ENCODE measurements around the gene ABTB2. TPM values are rescaled to one million over a fixed set of nuclear protein-coding genes. Genes with fewer than 3 reads are reported as not detected.

The ABTB2 gene
- total RNA-seq, 6 experiments from 2014 or later = 6.0 to 14.9 (median 10.0) TPM

DNA sequence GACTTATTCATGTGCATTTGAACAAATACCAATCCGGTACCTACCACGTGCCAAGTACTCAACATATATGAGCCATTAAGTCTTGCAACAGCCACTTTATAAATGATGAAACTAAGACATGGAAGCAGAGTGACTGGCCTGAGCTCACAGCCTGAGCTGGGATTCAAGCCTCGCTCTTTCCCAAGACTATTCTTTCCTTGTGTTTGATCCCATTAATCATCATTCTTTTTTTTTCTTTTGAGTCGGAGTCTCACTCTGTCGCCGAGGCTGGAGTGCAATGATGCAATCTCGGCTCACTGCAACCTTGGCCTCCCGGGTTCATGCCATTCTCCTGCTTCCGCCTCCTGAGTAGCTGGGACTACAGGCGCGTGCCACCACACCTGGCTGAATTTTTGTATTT is 119.3 kb downstream of the ABTB2 start:
- Histone ChIP-seq H3K27ac (no peak overlapping the region), H3K27me3 (no peaks in the 10 kb centered on the region), H3K9me3 (no peaks in the 10 kb centered on the region), H3K36me3 (no peaks in the 10 kb centered on the region), H3K4me1 (peaks cover 0 to 4% (median 2%) of the 10 kb centered on the region in 4 donors), H3K4me3 (no peak overlapping the region)
- ATAC-seq (no peak), DNase-seq (no peak)
- intact Hi-C loops (cut with DNase I) = no loop called here
- WGBS (ENCODE audit: insufficient coverage, low coverage, low lambda C conversion rate, missing lambda C conversion rate) = 79% methylated on average over 10 of the region's 11 CpGs
- TF ChIP-seq POLR2A (IDR thresholded peaks at IDR 0.05) (no peak), CTCF (IDR thresholded peaks at IDR 0.05) (no peak)

DNA sequence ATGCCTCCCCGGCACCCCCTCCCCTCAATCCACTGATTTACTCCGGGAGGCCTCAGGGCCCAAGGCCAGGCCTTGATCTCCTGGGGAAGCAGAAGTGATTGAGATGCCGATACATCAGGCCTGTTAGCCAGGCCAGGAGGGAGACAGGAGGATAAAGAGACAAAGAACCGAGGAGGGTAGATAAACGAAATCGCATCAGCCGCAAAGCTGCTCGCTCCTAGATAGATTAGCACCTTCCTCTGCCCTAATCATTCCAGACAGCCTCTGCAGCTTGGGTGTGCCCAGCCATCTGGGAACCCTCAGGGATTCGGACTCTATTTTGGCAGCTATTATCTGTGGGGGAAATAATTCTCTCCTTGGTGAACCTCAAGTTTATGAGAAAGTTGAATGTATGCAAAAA is 121.2 kb downstream of the ABTB2 start:
- 88% methylated on average over 6 of the region's 9 CpGs for WGBS (ENCODE audit: insufficient coverage, low coverage, low lambda C conversion rate, missing lambda C conversion rate)
- TF ChIP-seq CTCF (IDR thresholded peaks at IDR 0.05) = no peak
- no peaks in the 10 kb centered on the region for H3K27me3 ChIP-seq
- H3K36me3 ChIP-seq = no peaks in the 10 kb centered on the region
- ATAC-seq (no peak), DNase-seq (no peak)
- no peaks in the 10 kb centered on the region for H3K9me3 ChIP-seq
- no peak overlapping the region for H3K27ac ChIP-seq
- intact Hi-C loops (cut with DNase I) = no loop called here
- H3K4me3 ChIP-seq = no peak overlapping the region
- H3K4me1 ChIP-seq = no peaks in the 10 kb centered on the region

GRCh38 chr11:34235591-34236071 is 122.2 kb downstream of the ABTB2 start:
- 92% methylated on average over 4 of the region's 7 CpGs for WGBS (ENCODE audit: insufficient coverage, low coverage, low lambda C conversion rate, missing lambda C conversion rate)
- Histone ChIP-seq H3K36me3 (no peaks in the 10 kb centered on the region), H3K27me3 (no peaks in the 10 kb centered on the region), H3K4me1 (no peaks in the 10 kb centered on the region), H3K9me3 (no peaks in the 10 kb centered on the region), H3K27ac (no peak overlapping the region), H3K4me3 (no peak overlapping the region)
- ATAC-seq (no peak), DNase-seq (no peak)
- intact Hi-C loops (cut with DNase I) = no loop called here
- TF ChIP-seq POLR2A (IDR thresholded peaks at IDR 0.05) (no peak), CTCF (IDR thresholded peaks at IDR 0.05) (no peak)

DNA sequence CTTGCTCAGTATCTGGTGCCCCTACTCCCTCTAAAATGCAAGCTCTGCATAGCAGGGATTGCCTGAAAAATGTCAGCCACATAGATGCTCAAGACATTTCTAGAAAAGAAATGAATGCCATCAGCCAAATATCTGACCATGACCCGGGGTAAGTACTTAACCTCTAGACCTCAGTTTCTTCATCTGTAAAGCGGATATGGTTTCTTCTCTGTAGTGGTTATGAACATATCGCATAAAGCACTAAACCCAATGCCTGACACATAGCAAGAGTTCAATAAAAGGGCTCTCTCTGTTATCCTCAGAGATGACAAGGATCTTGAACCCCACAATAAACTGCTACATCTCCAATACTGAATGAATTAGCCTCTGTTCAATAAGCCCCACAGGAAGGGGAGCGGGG is 122.6 kb downstream of the ABTB2 start:
- H3K27me3 ChIP-seq = no peaks in the 10 kb centered on the region
- H3K27ac ChIP-seq = no peak overlapping the region
- TF ChIP-seq CTCF (IDR thresholded peaks at IDR 0.05) (no peak), POLR2A (IDR thresholded peaks at IDR 0.05) (no peak)
- H3K9me3 ChIP-seq = no peaks in the 10 kb centered on the region
- H3K4me1 ChIP-seq = no peaks in the 10 kb centered on the region
- DNase-seq (no peak), ATAC-seq (no peak)
- H3K4me3 ChIP-seq = no peak overlapping the region
- no peaks in the 10 kb centered on the region for H3K36me3 ChIP-seq
- intact Hi-C loops (cut with DNase I) = no loop called here
- 90% methylated on average over 3 of the region's 4 CpGs for whole genome bisulfite sequencing (ENCODE audit: insufficient coverage, low coverage, low lambda C conversion rate, missing lambda C conversion rate)

Measured in right lobe of liver (tissue), 6 donors.